AG09319 (cell line): ENCODE measurements around the gene SMAD6.

Source experiments
- DNase-seq: peaks from one replicate; pipeline ENCODE4 v3.0.0-alpha.2; 2010; ENCODE audit warnings: low read depth; ENCODE audit errors: extremely low read depth
- TF ChIP-seq, protein P1 (sequence below): IDR thresholded peaks from 2 replicates; pipeline ENCODE4 v1.5.1; 2011; ENCODE audit warnings: low read depth, mild to moderate bottlenecking, inconsistent platforms, low read length, moderate library complexity

SMAD6 gene

DNA sequence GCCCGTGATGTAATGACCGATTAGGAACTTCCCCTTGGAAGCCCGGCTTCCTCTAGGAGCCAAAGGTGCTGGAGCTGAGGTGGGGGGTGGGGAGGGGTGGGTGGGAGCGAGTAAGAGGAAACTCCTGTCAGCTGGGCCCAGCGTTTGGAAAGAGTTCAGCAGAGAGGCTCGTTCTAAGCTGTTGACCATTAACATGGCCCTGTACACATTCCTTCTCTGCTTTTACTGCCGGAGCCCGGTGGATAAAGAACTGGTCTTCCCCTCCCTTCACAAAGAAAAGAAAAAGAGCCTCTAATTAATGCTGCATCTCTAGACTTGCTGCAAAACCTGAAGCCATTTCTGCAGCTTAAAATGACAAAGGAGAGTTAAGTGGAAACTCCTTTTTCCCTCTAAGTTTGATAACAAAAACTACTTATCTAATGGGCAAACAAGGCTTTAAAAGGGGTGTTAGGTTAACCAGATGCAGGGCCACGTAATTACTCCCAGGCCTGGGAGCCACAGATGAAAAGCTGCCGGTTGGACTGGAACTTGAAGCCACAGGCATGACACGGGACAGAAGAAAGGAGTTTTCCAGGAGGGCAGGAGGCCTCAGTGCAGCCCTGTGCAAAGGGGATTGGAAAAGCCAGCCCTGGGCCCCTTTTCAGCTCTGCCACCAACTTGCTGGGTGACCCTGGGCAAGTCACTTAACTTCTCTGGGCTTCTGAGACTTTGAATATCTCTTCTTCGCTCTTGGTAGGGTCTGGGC lies 71.3 kb downstream of the SMAD6 start:
- TF ChIP-seq, protein P1, sequence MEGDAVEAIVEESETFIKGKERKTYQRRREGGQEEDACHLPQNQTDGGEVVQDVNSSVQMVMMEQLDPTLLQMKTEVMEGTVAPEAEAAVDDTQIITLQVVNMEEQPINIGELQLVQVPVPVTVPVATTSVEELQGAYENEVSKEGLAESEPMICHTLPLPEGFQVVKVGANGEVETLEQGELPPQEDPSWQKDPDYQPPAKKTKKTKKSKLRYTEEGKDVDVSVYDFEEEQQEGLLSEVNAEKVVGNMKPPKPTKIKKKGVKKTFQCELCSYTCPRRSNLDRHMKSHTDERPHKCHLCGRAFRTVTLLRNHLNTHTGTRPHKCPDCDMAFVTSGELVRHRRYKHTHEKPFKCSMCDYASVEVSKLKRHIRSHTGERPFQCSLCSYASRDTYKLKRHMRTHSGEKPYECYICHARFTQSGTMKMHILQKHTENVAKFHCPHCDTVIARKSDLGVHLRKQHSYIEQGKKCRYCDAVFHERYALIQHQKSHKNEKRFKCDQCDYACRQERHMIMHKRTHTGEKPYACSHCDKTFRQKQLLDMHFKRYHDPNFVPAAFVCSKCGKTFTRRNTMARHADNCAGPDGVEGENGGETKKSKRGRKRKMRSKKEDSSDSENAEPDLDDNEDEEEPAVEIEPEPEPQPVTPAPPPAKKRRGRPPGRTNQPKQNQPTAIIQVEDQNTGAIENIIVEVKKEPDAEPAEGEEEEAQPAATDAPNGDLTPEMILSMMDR: no peak
- no peak for DNase-seq

DNA sequence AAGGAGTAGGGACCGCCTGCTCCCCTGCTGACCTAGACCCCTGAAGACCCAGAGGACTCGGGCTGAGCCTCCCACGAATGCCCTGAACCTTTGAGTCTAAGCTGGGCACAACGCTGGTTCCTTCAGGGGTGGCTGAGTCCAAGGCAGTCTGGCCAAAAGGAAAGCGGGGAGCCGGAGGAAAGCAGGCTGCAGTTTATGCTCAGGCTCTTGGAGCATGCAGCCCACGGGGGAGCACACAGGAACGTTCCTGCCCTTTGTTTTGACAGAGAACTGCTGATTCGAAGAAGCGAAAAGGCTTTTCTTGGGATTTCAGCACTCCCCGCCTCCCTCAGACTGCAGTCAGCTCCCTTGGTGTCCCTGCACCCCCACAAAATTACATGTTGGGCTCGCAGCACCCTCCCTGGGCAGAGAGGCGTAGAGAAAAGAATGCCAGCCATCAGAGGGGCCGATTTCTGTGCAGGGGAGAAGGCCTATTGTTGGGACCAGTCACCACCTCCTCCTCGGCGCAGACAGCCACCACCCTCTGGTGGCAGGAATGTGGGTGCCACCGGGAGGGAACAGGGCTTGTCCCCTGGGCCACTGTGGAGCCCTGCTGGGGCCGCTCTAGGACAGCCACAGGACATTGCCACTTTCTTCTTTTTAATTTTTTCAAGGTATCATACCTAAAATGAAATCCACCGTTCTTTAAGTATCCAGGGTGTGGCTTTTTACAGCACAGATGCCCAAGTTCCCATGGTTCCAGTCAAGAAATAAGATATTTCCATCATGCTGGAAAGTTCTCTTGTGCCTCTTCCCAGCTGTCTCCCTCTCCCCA lies 72.2 kb downstream of the SMAD6 start:
- no peak for DNase-seq
- TF ChIP-seq, protein P1: peak; percentile 96

DNA sequence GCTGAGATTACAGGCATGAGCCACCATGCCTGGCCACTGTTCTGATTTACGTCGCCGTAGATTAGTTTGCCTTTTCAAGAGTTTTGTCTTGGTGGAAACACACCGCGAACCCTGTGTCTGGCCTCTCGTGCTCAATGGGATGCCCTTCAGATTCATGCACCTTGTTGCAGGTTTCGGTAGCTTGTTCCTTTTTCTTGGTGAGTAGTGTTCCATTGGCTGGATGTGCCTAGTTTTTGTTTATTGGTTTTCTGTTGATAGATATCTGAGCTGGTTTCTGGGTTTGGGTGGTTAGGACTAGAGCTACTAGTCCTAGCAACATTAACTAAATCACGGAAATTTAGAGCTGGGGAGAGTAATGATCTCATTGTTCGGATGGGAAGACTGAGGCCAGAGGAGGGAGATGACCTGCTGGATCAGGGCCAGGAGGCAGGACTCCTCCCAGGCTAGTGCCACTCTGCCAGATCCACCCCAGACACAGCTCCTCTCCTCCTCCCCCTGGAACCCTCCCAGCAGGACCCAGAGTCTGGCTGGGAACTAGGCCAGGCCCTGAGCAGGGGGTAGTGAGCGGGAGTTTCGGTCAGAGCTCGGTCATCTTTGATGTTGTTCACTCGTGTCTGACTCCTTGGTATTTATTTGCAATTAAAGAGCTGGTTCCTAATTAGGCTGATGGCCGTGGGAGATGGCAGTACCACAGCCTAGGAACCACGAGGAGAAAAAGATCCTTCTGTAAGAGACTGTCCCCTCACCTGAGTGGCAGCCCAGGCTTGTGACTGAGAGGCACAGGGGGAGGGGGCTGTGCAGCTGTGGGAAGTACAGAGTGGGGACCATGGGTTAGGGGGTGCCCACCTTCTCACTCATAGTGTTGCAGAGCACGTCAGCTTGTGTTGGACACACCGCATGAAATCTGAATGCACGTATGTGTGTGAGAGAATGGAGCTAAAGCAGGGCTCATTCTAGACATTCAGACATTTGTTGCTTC lies 73.4 kb downstream of the SMAD6 start:
- TF ChIP-seq, protein P1: no peak
- no peak for DNase-seq

DNA sequence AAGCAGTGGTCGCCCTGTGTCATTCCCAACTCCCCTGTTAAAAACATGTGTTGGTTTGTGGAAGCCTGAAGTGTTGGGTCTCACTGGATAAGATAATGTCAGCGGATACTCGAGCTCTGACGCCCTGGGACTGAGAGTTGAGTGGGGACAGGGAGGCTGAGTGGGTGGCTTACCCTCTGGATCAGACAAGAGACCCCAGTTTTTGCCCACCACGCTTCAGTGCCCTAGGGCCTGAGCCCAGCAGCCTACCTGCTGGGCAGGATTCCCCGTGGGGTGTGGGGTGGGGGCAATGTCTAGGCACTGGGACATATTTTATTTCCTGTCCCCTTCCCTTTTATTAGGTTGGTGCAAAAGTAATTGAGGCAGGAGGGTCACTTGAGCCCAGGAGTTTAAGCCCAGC lies 75.0 kb downstream of the SMAD6 start:
- TF ChIP-seq, protein P1: no peak
- DNase-seq: no peak

DNA sequence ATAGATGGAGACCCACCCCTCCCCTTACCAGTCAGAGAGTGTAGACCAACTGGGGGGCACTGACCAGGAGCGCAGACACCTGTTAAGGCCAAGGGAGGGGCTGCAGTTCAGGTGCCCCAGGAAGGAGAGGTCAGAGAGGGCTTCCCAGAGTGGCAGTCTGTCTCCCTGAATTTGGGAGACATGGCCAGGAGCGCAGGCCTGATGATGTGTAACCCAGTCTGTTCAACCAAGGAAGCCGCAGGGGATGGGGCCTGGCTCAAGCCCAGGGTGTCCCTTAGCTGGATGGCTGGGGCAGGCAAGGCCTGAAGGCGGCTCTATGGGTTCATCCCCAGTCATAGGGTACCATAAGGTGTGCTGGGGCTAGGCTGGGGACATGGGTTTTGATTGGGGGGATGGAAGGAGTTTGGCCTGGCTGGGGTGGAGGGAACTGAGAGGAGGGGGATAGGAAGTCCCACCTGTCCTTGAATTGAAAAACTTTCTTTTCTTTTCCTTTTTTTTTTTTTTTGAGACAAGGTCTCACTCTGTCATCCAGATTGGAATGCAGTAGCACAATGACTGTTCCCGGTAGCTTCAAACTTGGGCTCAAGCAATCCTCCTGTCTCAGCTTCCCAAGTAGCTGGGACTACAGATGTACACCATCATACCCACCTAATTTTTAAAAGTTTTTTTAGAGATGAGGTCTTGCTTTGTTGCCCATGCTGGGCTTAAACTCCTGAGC lies 75.7 kb downstream of the SMAD6 start:
- no peak for DNase-seq
- TF ChIP-seq, protein P1: no peak

DNA sequence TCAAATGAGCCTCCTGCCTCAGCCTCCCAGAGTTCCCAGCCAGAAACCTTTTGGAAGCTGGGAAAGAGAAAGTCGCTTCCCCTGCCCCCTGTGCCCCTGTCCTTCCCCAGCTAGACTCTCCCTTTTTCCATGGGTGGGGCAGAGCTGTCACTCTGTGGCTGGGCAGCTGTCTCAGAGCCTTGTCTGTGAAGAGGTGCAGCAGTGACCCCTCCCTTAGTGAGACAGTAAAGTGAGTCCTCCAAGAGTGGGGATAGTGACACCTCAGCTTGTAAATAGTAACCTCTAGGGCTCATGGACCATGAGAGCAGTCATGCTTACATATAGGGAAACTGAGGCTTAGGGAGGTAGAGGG lies 76.3 kb downstream of the SMAD6 start:
- TF ChIP-seq, protein P1: no peak
- no peak for DNase-seq
